CD4-positive, alpha-beta T cell treated with Interleukin-17A for 4 hours (primary cell): Measurements from ENCODE around the gene NHLRC2.
"Not testable (repeated sequence)": the region's sequence is repeated elsewhere in the genome, so short reads cannot be mapped to it uniquely, and the experiment has no call there.

Experiments used
- DNase-seq: peaks from one replicate; pipeline ENCODE4 v3.0.0-alpha.2; 2020; ENCODE audit warnings: mixed read lengths

The NHLRC2 gene

GRCh38 chr10:113912582-113912981 lies 58.1 kb downstream of the NHLRC2 start:
- DNase-seq: no peak

GRCh38 chr10:113914956-113915355 lies 60.5 kb downstream of the NHLRC2 start:
- no peak for DNase-seq

DNA sequence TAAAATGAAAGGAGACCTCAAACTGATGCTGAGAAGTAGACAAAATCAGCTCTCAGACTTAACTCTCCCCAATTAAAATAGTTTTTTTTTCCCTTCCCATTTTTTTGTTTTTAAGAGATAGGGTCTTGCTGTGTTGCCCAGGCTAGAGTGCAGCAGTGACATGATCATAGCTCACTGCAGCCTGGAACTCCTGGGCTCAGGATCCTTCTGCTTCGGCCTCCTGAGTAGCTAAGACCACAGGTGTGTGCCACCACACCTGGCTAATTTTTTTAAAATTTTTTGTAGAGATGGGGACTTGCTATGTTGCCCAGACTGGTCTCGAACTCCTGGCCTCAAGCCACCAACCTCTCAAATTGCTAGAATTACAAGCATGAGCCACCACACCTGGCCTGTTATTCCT lies 61.1 kb downstream of the NHLRC2 start:
- DNase-seq: no peak

- no peak for DNase-seq
Observed at GRCh38 chr10:113916053-113916452, 61.6 kb downstream of the NHLRC2 start.

- DNase-seq: no peak
Observed at GRCh38 chr10:113917636-113918035, 63.2 kb downstream of the NHLRC2 start.

DNA sequence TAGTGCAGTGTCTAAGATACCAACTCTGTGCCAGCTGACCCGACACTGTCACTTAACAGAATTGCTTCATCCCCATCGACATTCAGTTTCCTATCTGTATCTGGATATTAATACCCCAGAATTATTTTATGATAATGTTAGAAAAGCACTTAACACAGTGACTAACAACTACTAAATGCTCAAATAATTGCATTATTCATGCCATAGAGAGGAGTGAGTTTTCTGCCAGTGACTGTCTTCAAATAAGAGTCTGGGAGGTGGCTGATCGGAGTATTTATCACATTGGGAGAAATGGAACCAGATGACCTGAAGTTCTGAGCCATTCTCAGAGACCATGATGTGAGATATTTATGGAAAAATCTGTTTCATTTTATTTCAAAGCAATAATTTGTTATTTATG lies 65.7 kb downstream of the NHLRC2 start:
- no peak for DNase-seq

DNA sequence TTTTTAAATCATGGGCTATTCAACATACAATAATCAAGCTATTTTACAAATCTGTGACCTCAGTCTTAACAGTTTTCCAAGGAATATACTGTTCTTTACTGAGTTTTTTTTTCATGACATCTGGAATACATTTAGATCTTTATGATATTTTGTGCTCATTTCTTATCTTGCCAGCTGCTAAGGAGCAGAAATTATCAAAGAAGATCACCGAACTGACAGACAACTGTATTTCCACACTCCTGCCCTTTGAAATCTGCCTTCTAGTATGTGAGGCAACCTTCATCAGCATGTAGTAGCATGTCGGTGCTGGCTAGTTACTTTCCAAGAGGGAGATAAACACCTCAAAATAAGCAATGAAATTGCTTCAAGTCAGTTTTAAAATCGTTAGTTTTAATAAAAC lies 66.4 kb downstream of the NHLRC2 start:
- DNase-seq: no peak

DNA sequence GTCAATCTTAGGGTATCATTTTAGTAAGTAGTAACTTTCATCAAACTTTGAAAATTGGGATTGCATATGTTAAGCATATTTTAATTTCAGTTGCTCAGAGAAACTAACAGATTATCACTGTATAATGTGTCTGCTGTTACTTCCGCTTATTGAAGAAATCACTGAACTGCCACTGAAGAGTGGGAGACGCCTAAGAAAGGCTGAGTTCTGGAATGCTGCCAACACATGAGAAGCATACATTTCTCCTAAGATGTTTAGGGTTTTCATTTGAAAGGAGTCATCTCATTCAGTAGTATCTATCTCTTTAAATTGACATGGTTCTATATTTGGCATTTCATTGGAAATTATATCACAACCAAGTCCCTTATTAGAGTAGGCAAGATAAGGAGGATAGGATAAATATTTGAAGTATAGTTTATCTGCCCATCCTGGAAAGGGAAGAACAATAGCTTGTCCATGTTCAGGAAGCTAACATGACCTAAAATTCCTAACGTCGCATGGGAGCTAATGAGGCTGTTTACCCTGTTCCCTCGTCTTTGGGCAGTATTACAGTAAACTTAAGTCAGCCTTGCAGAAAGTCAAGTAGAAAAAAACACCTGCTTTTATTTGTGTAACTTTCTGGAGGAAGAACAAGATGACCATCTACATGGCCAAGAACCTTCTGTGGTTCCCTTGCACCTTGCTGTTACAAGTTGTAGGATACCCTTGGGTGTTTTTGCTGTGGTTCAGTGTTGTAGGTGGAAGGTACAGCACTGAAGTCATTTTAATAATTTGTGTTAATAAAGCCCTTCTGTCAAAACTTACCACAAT lies 67.3 kb downstream of the NHLRC2 start:
- DNase-seq: no peak

GRCh38 chr10:113922787-113923570 lies 68.5 kb downstream of the NHLRC2 start:
- no peak for DNase-seq

DNA sequence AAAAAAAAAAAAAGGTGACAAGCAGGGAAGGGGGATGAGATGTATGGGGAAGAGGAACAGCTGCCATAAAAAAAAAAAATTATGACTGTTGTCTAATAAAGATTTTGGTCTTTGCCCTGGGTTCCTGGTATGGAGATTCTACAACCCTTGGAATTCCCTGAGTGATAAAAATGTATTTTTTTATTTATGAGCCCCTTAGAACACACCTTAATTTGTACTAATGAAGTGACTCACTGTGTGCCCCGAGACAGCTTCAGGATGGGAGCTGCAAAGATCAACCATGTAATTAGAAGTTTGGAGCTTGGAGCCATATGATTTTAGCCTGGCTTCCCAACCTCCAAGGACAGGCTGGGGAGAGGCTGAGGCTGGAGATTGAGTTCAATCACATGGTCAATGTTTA lies 69.7 kb downstream of the NHLRC2 start:
- no peak for DNase-seq

- no peak for DNase-seq
Observed at GRCh38 chr10:113924664-113925063, 70.2 kb downstream of the NHLRC2 start.

DNA sequence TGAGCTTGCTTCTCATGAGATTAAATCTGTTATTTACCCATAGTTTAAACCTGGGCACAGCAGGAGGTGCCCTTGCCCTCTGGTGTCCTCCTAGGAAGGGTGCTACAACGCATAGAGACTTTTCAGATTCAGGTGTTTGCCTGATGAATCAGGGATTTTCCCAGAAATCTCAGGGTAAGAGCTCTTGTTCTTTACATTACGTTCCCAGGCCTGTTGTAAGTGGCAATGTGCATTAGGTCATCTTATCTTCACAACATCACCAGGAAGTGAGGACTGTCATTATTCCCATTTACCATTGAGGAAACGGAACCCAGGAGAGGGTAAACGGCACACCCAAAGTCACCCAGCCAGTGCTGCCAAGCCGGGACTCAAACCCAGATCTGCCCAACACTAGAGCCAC lies 73.0 kb downstream of the NHLRC2 start:
- DNase-seq: no peak

DNA sequence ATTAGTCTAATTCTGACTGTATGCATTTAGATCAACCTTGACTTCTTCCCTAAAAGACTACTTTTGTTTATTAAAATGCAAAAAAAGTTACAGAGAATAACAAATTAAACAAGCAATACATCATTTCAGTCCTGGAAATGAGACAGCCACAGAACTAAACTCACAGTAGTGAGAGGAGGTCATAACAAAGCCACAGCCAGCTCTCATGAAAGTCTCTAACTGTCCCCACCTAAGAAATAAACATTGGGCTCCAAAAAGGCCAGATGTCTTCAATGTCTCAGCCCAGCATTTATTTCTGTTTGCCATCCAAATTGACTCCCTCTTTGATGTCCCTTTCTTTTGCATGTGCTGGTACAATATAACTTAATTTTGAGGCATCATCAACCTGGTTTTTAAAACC lies 74.4 kb downstream of the NHLRC2 start:
- no peak for DNase-seq

- no peak for DNase-seq
Observed at GRCh38 chr10:113929522-113929921, 75.1 kb downstream of the NHLRC2 start.

DNA sequence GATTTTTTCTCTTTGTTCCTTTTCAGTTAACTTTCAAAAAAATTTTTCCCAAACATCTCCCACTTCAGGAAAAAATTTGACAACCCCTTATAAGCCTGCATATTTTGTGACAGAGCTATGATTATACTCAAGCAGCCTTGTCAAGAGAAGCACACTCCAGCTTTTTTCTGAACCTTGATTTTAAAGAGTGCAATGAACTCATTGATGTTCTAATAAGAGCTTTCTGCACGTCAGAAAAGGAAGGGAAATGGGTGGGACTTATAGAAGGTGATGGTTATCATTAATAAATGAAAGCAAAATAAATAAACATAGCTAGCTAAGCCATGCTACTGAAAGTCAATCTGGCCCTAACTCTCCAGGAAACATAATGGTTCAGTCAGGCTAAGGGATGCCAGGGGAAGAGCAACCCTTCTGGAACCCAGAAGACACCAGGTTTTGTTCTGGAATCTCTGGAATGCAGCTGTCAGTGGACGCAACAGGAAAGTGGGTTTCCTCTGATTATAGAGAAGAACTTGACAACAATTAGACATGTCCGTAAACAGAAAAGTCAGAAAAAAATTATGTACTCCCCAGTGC lies 76.1 kb downstream of the NHLRC2 start:
- DNase-seq: no peak

- no peak for DNase-seq
Observed at GRCh38 chr10:113932854-113933253, 78.4 kb downstream of the NHLRC2 start.

GRCh38 chr10:113933894-113934532 lies 79.6 kb downstream of the NHLRC2 start:
- no peak for DNase-seq

- no peak for DNase-seq
Observed at GRCh38 chr10:113937258-113937657, 82.8 kb downstream of the NHLRC2 start.

DNA sequence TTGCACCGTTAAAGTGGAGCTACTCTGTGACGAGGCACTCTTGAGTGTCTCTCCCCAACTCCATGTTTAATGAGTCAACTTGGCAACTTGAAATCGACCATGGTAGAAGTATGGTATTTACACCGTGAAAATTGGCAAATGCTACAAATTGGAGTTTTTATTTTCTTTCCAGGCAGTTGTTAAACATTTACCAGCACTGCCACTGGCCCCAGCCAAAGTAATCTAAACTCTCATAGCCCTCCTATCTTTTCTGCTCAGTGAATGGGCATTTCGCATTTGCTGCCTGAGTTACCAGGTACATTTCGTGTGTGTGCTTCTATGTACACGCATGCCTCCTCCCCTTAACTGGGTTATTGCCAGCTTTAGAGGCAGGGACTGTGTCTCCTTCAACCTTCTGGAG lies 83.3 kb downstream of the NHLRC2 start:
- no peak for DNase-seq

- no peak for DNase-seq
Observed at GRCh38 chr10:113939212-113939860, 84.9 kb downstream of the NHLRC2 start.

GRCh38 chr10:113941140-113941539 lies 86.7 kb downstream of the NHLRC2 start:
- DNase-seq: no peak

GRCh38 chr10:113943196-113943595 lies 88.7 kb downstream of the NHLRC2 start:
- not testable (repeated sequence) for DNase-seq
